Activated naive CD8-positive, alpha-beta T cell (primary cell): ENCODE measurements around the gene PLXNA1.

Source experiments
- H3K27ac Mint-ChIP-seq: one replicate; pipeline ENCODE4 v1.8.0; 2021; ENCODE audit warnings: mixed read lengths
- H3K27me3 Mint-ChIP-seq: one replicate; pipeline ENCODE4 v1.8.0; 2021; ENCODE audit warnings: mixed read lengths
- H3K36me3 Mint-ChIP-seq: one replicate; pipeline ENCODE4 v1.8.0; 2021; ENCODE audit warnings: mixed read lengths
- H3K4me1 Mint-ChIP-seq: one replicate; pipeline ENCODE4 v1.8.0; 2021; ENCODE audit warnings: low read depth, mixed read lengths
- H3K4me3 Mint-ChIP-seq: one replicate; pipeline ENCODE4 v1.8.0; 2021; ENCODE audit warnings: mild to moderate bottlenecking, mixed read lengths
- H3K9me3 Mint-ChIP-seq: one replicate; pipeline ENCODE4 v1.8.0; 2021; ENCODE audit warnings: low read depth, mixed read lengths

Gene PLXNA1

DNA sequence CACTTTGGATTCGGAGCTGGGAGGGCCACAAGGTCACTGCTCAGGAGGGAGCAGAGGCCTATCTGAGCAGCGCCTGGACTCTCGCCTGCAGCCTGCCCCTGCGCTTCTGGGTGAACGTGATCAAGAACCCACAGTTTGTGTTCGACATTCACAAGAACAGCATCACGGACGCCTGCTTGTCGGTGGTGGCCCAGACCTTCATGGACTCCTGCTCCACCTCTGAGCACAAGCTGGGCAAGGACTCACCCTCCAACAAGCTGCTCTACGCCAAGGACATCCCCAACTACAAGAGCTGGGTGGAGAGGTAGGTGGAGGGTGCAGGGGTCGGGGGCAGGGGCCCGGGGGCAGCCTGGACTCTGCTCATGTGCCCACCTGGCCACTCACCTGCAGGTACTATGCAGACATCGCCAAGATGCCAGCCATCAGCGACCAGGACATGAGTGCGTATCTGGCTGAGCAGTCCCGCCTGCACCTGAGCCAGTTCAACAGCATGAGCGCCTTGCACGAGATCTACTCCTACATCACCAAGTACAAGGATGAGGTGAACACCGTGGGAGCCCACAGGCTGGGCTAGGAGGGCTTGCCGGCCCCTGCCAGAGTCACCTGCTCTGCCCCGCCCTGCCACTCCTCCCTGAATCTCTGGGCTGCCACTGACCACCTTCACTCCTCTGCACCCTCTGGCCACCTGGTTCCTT is 49.5 kb downstream of the PLXNA1 start:
- H3K4me3 Mint-ChIP-seq, result no peak overlapping the region
- H3K27ac Mint-ChIP-seq, result no peak overlapping the region
- no peaks in the 10 kb centered on the region for H3K4me1 Mint-ChIP-seq
- no peaks in the 10 kb centered on the region for H3K36me3 Mint-ChIP-seq
- H3K27me3 Mint-ChIP-seq, result no peaks in the 10 kb centered on the region
- H3K9me3 Mint-ChIP-seq, result no peaks in the 10 kb centered on the region
